ENCODE data around the gene FBRSL1.

The FBRSL1 gene

GRCh38 chr12:132485619-132486018, 4.3 kb upstream of the FBRSL1 start:
- DNase-seq: no peak

DNA sequence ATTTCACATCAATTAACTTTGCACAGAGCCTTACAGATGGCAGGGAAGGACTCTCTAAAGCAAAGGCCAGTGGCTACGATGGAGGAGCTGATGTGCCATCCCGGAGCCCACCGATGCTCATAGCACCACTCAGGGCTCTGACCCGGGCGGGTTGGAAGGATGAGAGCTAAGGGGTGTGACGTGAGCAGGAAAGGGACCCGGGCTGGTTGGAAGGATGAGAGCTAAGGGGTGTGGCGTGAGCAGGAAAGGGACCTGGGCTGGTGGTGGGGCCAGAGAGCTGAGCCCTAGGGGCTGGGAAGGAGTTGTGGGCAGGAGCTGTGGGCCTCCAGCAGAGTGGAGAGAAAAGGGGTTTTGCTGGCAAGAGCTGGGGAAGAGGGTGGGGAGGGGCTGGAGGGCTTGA, 3.8 kb upstream of the FBRSL1 start:
- DNase-seq: no peak

- DNase-seq: no peak
These were observed 3.4 kb upstream of the FBRSL1 start for GRCh38 chr12:132486576-132486975.

DNA sequence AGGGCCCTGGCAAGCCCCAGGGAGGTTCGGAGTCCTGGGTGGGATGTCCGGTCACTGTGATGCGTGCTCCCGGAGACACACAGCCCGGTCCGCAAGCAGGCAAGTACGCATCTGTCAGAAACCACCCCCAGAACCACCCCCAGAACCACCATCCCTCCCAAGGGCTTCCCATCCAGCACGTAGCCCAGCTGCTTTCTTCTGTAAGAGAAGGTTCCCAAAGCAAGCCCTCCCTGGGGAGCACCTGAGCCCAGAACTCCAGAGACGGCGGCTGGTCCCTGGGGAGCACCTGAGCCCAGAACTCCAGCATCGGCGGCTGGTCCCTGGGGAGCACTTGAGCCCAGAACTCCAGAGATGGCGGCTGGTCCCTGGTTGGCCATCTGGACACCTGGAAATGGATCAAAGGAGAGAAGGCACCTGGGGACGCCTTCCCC, 2.6 kb upstream of the FBRSL1 start:
- no peak for DNase-seq

DNA sequence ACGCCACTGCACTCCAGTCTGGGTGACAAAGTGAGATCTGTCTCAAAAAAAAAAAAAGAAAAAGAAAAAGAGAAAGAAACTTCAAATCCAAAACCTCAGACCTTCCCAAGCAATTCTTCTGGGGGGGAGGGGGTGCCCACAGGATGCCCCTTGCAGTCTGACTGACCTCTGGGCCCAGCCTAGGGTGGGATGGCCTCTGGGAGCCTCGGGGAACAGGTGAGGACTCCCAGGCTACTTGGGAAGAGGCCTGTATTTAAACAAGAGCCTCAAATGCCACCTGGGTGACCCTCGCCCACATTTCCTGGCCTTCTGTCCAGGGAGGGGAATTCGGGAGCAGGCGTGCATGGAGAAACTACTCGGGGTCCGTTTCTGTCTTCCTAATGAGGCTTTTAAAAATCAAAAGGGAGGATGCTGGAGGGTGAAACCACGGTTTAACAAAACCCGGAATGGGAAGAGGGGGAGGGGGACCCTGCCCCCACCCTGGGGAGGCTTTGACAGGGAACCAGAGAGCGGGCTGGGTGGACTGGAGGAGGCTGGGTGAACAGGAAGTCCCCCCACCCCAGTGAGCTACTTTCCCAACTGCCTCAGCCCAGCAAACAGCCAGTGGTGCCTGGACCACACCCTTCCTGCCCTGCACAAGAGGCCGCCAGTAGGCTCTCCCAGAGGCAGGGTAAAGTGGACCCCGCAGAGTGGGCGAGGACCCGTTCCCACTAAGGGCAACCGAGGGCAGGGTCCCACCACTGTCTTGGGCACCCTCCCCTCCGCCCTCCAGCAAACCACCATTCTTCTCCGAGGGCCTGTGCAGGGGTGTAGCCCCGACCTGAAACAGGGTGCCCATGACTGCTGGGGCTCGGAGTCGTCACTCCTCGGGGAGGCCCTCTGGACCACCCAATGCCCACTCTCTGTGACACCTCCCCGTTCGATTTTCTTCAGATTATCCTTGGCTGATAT, 1.5 kb upstream of the FBRSL1 start:
- DNase-seq: no peak

DNA sequence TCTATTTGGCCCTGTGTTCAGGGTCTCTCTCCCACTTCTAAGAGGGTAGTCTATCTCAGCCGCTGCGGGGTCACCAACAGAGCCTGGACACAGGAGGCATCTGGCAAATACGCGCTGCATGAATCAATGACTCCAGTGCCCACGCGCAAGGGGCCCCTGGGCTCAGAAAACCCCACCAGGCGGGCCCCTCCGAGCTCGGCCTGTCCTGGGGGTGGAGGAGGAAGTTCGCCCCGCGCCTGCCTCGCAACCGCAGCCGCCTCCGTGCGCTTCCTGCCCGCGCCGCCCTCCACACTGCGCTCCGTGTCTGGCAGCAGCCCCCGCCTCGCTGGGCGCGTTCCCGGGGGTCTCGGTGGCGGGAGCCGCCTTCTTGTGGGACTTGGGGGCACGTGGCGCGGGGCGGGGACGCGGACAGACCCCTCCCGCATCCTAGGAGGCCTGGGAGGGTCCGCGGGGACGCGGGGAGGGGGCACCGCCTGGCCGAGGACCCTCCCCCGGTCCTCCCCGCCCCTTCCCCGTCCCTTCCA, 811 bp upstream of the FBRSL1 start:
- DNase-seq: peak; percentile 39 to 41

- no peak for DNase-seq
These were observed 629 bp downstream of the FBRSL1 start for GRCh38 chr12:132490422-132491137.

DNA sequence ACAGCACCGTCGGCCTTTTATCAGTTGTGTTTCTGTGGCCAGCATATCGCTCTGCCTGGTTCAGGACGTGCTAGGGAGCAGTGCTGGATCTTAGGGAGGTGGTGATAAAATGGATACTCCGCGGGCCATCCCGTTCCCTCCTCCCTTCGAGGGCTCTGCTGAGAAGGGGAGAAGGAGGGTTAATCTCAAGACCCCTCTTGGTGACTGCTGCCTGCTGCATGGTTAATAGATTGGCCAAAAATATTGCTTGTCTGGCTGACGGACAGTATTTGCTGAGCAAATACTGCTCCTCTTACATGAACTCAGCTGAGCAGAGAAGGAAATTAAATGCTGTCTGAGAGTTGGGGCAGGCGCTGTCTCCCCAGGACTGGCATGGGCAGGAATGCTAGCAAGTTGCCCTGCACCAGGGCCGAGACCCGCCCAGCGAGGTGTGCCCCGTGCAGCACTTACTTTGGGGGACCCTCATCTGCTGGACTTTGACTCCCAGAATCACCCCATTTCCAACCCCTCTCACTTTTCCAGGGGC, 1.2 kb downstream of the FBRSL1 start:
- DNase-seq: no peak

- no peak for DNase-seq
These were observed 1.9 kb downstream of the FBRSL1 start for GRCh38 chr12:132491761-132492378.

DNA sequence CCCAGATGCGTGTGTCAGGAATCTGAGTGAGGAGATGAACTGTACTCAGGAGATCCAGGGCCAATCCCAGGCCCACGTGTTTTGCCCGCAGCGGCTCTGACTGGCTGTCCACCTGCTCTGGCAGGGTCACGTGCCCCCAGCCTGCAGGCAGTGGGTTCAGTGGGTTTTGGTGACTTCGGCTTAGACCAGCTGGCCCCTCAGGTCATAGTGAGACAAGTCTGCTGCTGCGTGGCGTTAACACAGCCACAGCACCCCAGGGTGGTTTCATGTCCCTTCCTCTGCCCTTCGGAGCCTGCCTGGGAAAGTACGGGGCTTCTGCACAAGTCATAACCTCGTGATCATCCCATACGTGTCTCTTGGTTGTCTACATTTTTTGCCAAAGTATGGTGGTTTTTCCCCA, 2.6 kb downstream of the FBRSL1 start:
- no peak for DNase-seq

GRCh38 chr12:132492951-132493350, 3.0 kb downstream of the FBRSL1 start:
- no peak for DNase-seq

- no peak for DNase-seq
These were observed 3.7 kb downstream of the FBRSL1 start for GRCh38 chr12:132493482-132494178.

- DNase-seq: no peak
These were observed 4.6 kb downstream of the FBRSL1 start for GRCh38 chr12:132494294-132495164.

DNA sequence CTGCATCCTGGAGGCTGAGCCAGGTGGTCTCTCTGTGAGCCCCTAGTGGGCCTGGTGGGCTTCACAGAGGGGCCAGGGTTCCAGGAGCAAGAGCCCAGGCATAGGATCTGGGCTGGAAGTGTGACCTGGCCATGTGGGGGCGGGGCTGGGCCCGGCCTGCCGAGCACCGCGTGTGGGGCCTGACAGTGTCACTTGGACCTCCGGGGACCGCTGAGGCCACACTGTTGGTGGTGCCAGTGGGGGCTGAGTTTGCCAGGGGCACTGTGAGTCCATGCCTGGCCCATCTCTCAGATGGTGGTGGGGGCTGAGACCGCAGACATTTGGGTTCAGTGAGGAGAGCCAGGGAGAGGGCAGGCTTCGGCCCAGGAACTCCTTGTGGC, 5.2 kb downstream of the FBRSL1 start:
- no peak for DNase-seq

- DNase-seq: no peak
These were observed 5.8 kb downstream of the FBRSL1 start for GRCh38 chr12:132495629-132496357.

DNA sequence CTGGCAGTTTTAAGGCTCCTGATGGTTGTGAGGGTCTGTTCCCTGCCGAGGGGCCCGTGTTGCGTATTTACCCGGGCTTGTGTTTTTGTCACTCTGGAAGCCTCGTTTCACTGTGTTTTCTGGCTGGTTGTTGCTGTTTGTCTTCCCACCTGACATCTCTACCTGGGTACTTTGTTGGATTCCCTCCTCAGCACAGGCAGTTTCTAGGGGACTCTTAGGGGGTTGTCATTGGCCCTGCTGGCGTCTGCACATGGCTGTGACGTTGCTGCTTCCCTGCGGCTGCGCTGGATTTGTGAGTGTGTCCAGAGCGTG, 6.4 kb downstream of the FBRSL1 start:
- DNase-seq: no peak

DNA sequence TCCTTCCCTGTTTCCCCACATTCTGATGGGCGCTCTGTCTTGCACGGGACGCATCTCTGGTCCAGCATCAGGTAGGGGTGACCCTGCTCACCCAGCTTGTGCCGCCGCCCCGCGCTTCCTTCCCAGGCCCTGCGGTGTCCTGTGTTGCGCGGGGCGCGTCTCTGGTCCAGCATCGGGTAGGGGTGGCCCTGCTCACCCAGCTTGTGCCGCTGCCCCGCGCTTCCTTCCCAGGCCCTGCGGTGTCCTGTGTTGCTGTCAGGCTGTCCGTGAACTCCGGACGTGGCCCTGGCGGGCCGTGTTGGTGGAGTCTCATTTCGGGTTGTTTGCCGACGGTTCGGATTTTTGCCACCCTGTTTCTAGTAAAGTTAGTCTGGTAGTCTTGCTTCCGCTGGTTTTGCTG, 6.8 kb downstream of the FBRSL1 start:
- no peak for DNase-seq

GRCh38 chr12:132497514-132498405, 7.8 kb downstream of the FBRSL1 start:
- no peak for DNase-seq

GRCh38 chr12:132498931-132499330, 9.0 kb downstream of the FBRSL1 start:
- no peak for DNase-seq
